ENCODE measurements around the gene TSC1. TPM values are rescaled to one million over a fixed set of nuclear protein-coding genes. Genes with fewer than 3 reads are reported as not detected.

TSC1 gene
- total RNA-seq, 1 donor from 2014 or later = 30.7 TPM

Other genes starting within 250 kb of the TSC1 start
- 0.16 TPM in 1 of 2 replicates, not detected in the other for gene AK8, start 66.3 kb downstream of the TSC1 start, total RNA-seq
- gene SPACA9, start 65.7 kb downstream of the TSC1 start, total RNA-seq = 0.66 and 1.3 TPM in 2 replicates
- gene GFI1B, start 34.1 kb upstream of the TSC1 start, total RNA-seq = not detected in 2 replicates
- 79.1 and 79.2 TPM in 2 replicates for gene GTF3C5, start 86.4 kb upstream of the TSC1 start, total RNA-seq
- gene CEL, start 117.4 kb upstream of the TSC1 start, total RNA-seq = 2.5 TPM in 2 replicates
- 65.7 and 70.0 TPM in 2 replicates for gene RALGDS, start 176.6 kb upstream of the TSC1 start, total RNA-seq
- gene GBGT1, start 219.3 kb upstream of the TSC1 start, total RNA-seq = 5.7 and 6.7 TPM in 2 replicates

All from T-helper 2 cell treated with Interferon-gamma antibody and Interleukin-4, amounts not matched to agents 100 ng/mL and 5 ng/mL, for 36 hours (primary cell).